Panc1 (cell line): ENCODE data around the gene EHD4.

Source experiments
- POLR2AphosphoS5 ChIP-seq: IDR thresholded peaks from 2 replicates; pipeline ENCODE4 v1.6.1; 2012; ENCODE audit warnings: mild to moderate bottlenecking, low read depth, low read length, moderate library complexity
- SIN3A ChIP-seq: IDR thresholded peaks from 2 replicates; pipeline ENCODE4 v1.6.1; 2012; ENCODE audit warnings: low read depth, mild to moderate bottlenecking, low read length, moderate library complexity, borderline replicate concordance; ENCODE audit not compliant: insufficient read depth
- TF ChIP-seq, protein P1 (sequence below), 2 experiments: IDR thresholded peaks; 2 replicates each; pipeline ENCODE4 v1.6.1; 2011 to 2012; ENCODE audit warnings: low read depth in 2 of 2, control low read depth in 1 of 2, low read length in 1 of 2, mild to moderate bottlenecking in 1 of 2, moderate library complexity in 1 of 2; ENCODE audit not compliant: insufficient read depth in 1 of 2
- TF ChIP-seq, protein P2 (sequence below): fragments of 450-650 bp; IDR thresholded peaks from 2 replicates; pipeline ENCODE4 v1.5.1; 2017; ENCODE audit warnings: mild to moderate bottlenecking

DNA sequence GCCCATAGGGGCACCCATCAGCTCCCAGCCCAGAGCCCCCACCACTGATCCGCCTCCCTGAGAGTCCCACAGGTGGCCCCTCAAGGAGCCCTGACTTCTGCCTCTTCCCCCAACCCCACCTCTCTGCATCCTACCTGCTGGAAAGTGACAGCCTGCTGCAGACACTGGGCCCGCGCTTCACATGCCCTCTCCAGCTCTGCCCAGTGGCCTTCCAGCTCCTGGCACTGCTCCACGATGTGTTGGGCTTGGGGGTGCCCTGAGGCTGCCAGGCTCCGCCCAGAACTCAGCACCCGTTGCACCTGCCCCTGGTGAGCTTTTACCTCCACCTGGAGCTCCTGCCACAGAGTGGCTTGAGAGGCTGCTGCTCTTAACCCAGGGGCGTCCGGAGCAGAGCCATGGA, 98.6 kb downstream of the EHD4 start:
- TF ChIP-seq, protein P1, sequence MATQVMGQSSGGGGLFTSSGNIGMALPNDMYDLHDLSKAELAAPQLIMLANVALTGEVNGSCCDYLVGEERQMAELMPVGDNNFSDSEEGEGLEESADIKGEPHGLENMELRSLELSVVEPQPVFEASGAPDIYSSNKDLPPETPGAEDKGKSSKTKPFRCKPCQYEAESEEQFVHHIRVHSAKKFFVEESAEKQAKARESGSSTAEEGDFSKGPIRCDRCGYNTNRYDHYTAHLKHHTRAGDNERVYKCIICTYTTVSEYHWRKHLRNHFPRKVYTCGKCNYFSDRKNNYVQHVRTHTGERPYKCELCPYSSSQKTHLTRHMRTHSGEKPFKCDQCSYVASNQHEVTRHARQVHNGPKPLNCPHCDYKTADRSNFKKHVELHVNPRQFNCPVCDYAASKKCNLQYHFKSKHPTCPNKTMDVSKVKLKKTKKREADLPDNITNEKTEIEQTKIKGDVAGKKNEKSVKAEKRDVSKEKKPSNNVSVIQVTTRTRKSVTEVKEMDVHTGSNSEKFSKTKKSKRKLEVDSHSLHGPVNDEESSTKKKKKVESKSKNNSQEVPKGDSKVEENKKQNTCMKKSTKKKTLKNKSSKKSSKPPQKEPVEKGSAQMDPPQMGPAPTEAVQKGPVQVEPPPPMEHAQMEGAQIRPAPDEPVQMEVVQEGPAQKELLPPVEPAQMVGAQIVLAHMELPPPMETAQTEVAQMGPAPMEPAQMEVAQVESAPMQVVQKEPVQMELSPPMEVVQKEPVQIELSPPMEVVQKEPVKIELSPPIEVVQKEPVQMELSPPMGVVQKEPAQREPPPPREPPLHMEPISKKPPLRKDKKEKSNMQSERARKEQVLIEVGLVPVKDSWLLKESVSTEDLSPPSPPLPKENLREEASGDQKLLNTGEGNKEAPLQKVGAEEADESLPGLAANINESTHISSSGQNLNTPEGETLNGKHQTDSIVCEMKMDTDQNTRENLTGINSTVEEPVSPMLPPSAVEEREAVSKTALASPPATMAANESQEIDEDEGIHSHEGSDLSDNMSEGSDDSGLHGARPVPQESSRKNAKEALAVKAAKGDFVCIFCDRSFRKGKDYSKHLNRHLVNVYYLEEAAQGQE (IDR thresholded peaks at IDR 0.05; ENCODE audit: insufficient read depth in 1 of 2, low read depth in 2 of 2, low read length in 1 of 2) = no peak
- TF ChIP-seq, protein P2, sequence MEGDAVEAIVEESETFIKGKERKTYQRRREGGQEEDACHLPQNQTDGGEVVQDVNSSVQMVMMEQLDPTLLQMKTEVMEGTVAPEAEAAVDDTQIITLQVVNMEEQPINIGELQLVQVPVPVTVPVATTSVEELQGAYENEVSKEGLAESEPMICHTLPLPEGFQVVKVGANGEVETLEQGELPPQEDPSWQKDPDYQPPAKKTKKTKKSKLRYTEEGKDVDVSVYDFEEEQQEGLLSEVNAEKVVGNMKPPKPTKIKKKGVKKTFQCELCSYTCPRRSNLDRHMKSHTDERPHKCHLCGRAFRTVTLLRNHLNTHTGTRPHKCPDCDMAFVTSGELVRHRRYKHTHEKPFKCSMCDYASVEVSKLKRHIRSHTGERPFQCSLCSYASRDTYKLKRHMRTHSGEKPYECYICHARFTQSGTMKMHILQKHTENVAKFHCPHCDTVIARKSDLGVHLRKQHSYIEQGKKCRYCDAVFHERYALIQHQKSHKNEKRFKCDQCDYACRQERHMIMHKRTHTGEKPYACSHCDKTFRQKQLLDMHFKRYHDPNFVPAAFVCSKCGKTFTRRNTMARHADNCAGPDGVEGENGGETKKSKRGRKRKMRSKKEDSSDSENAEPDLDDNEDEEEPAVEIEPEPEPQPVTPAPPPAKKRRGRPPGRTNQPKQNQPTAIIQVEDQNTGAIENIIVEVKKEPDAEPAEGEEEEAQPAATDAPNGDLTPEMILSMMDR = no peak
- TF ChIP-seq POLR2AphosphoS5 (no peak), SIN3A (no peak)
